Muscle layer of colon (tissue), 2 donors: Measurements from ENCODE around the gene SEMA5A.

Experiments
- H3K27ac ChIP-seq: one replicate; pipeline ENCODE4 v1.7.0; 2013; ENCODE audit warnings: low read depth, mild to moderate bottlenecking, low read length, moderate library complexity
- H3K27me3 ChIP-seq, 2 donors: one replicate each; pipeline ENCODE4 v1.7.0; 2013; ENCODE audit warnings: low read length in 2 of 2, mild to moderate bottlenecking in 2 of 2; ENCODE audit not compliant: insufficient read depth in 2 of 2, control insufficient read depth in 1 of 2
- H3K36me3 ChIP-seq: one replicate; pipeline ENCODE4 v1.7.0; 2013; ENCODE audit warnings: mild to moderate bottlenecking, low read length; ENCODE audit not compliant: insufficient read depth
- H3K4me1 ChIP-seq: one replicate; pipeline ENCODE4 v1.7.0; 2013; ENCODE audit warnings: mild to moderate bottlenecking, low read length; ENCODE audit not compliant: insufficient read depth
- H3K4me3 ChIP-seq, 2 donors: one replicate each; pipeline ENCODE4 v1.7.0; 2013; ENCODE audit warnings: low read length in 2 of 2, low read depth in 1 of 2, mild to moderate bottlenecking in 1 of 2, moderate library complexity in 1 of 2
- H3K9ac ChIP-seq: one replicate; pipeline ENCODE4 v1.7.0; 2013; ENCODE audit warnings: low read length
- H3K9me3 ChIP-seq: one replicate; pipeline ENCODE4 v1.7.0; 2013; ENCODE audit warnings: mild to moderate bottlenecking, low read length
- donor health status: abdominal sarcoma.
- donor health status: Adenocarcinoma of cecum.

SEMA5A gene

GRCh38 chr5:9168791-9169556 lies 376.9 kb downstream of the SEMA5A start:
- Histone ChIP-seq H3K9me3 (no peaks in the 10 kb centered on the region), H3K27me3 (no peaks in the 10 kb centered on the region), H3K4me3 (no peak overlapping the region), H3K36me3 (no peaks in the 10 kb centered on the region), H3K4me1 (no peaks in the 10 kb centered on the region), H3K27ac (no peak overlapping the region), H3K9ac (no peak overlapping the region)

GRCh38 chr5:9166202-9167112 lies 379.4 kb downstream of the SEMA5A start:
- no peak overlapping the region for H3K27ac ChIP-seq

GRCh38 chr5:9165546-9165945 lies 380.3 kb downstream of the SEMA5A start:
- Histone ChIP-seq H3K9ac (no peak overlapping the region), H3K27ac (no peak overlapping the region), H3K27me3 (no peaks in the 10 kb centered on the region), H3K9me3 (no peaks in the 10 kb centered on the region), H3K4me1 (no peaks in the 10 kb centered on the region), H3K36me3 (no peaks in the 10 kb centered on the region), H3K4me3 (no peak overlapping the region)

More at GRCh38 chr5:9166202-9167112, 379.4 kb downstream of the SEMA5A start:
- H3K9ac ChIP-seq, result no peak overlapping the region
- no peaks in the 10 kb centered on the region for H3K9me3 ChIP-seq
- H3K4me3 ChIP-seq, result no peak overlapping the region
- H3K4me1 ChIP-seq, result no peaks in the 10 kb centered on the region
- no peaks in the 10 kb centered on the region for H3K27me3 ChIP-seq
- no peaks in the 10 kb centered on the region for H3K36me3 ChIP-seq

- no peak overlapping the region for H3K9ac ChIP-seq
- H3K27ac ChIP-seq, result no peak overlapping the region
These were observed 385.1 kb downstream of the SEMA5A start for GRCh38 chr5:9160747-9161146.

GRCh38 chr5:9157811-9158210 lies 388.1 kb downstream of the SEMA5A start:
- H3K27ac ChIP-seq, result no peak overlapping the region
- H3K4me3 ChIP-seq, result no peak overlapping the region
- H3K9me3 ChIP-seq, result no peaks in the 10 kb centered on the region
- H3K27me3 ChIP-seq, result no peaks in the 10 kb centered on the region
- no peaks in the 10 kb centered on the region for H3K4me1 ChIP-seq
- H3K36me3 ChIP-seq, result no peaks in the 10 kb centered on the region
- no peak overlapping the region for H3K9ac ChIP-seq

More at GRCh38 chr5:9160747-9161146, 385.1 kb downstream of the SEMA5A start:
- no peaks in the 10 kb centered on the region for H3K9me3 ChIP-seq
- no peaks in the 10 kb centered on the region for H3K4me1 ChIP-seq
- H3K4me3 ChIP-seq, result no peak overlapping the region
- no peaks in the 10 kb centered on the region for H3K27me3 ChIP-seq
- H3K36me3 ChIP-seq, result no peaks in the 10 kb centered on the region

- no peaks in the 10 kb centered on the region for H3K27me3 ChIP-seq
- H3K4me3 ChIP-seq, result no peak overlapping the region
- H3K9me3 ChIP-seq, result no peaks in the 10 kb centered on the region
- no peaks in the 10 kb centered on the region for H3K36me3 ChIP-seq
- no peak overlapping the region for H3K9ac ChIP-seq
- H3K27ac ChIP-seq, result no peak overlapping the region
- peaks cover 5% of the 10 kb centered on the region for H3K4me1 ChIP-seq
These were observed 388.9 kb downstream of the SEMA5A start for GRCh38 chr5:9157020-9157419.

- Histone ChIP-seq H3K4me3 (no peak overlapping the region), H3K36me3 (no peaks in the 10 kb centered on the region), H3K27ac (no peak overlapping the region), H3K27me3 (no peaks in the 10 kb centered on the region), H3K9ac (no peak overlapping the region), H3K9me3 (no peaks in the 10 kb centered on the region), H3K4me1 (peaks cover 13% of the 10 kb centered on the region)
These were observed 389.6 kb downstream of the SEMA5A start for GRCh38 chr5:9156282-9156681.

GRCh38 chr5:9151684-9152427 lies 394.0 kb downstream of the SEMA5A start:
- Histone ChIP-seq H3K36me3 (no peaks in the 10 kb centered on the region), H3K4me1 (peaks cover 13% of the 10 kb centered on the region), H3K4me3 (no peak overlapping the region), H3K9me3 (no peaks in the 10 kb centered on the region), H3K27me3 (no peaks in the 10 kb centered on the region), H3K27ac (no peak overlapping the region), H3K9ac (no peak overlapping the region)

GRCh38 chr5:9149988-9150387 lies 395.9 kb downstream of the SEMA5A start:
- Histone ChIP-seq H3K36me3 (no peaks in the 10 kb centered on the region), H3K27ac (no peak overlapping the region), H3K9me3 (no peaks in the 10 kb centered on the region), H3K27me3 (no peaks in the 10 kb centered on the region), H3K4me3 (no peak overlapping the region), H3K9ac (no peak overlapping the region), H3K4me1 (peaks cover 13% of the 10 kb centered on the region)

- Histone ChIP-seq H3K9me3 (no peaks in the 10 kb centered on the region), H3K27ac (no peak overlapping the region), H3K4me1 (peaks cover 13% of the 10 kb centered on the region), H3K36me3 (no peaks in the 10 kb centered on the region), H3K27me3 (no peaks in the 10 kb centered on the region), H3K4me3 (no peak overlapping the region), H3K9ac (no peak overlapping the region)
These were observed 397.6 kb downstream of the SEMA5A start for GRCh38 chr5:9148242-9148641.

- no peaks in the 10 kb centered on the region for H3K36me3 ChIP-seq
- H3K4me3 ChIP-seq, result no peak overlapping the region
- no peaks in the 10 kb centered on the region for H3K27me3 ChIP-seq
- no peaks in the 10 kb centered on the region for H3K9me3 ChIP-seq
- H3K4me1 ChIP-seq, result no peaks in the 10 kb centered on the region
- H3K27ac ChIP-seq, result no peak overlapping the region
- no peak overlapping the region for H3K9ac ChIP-seq
These were observed 405.2 kb downstream of the SEMA5A start for GRCh38 chr5:9140711-9141110.
